ENCODE data around the gene CDH4. TPM values are rescaled to one million over a fixed set of nuclear protein-coding genes. Genes with fewer than 3 reads are reported as not detected.

CDH4 gene
- total RNA-seq, 1 experiment from 2014 or later = 0.12 TPM

DNA sequence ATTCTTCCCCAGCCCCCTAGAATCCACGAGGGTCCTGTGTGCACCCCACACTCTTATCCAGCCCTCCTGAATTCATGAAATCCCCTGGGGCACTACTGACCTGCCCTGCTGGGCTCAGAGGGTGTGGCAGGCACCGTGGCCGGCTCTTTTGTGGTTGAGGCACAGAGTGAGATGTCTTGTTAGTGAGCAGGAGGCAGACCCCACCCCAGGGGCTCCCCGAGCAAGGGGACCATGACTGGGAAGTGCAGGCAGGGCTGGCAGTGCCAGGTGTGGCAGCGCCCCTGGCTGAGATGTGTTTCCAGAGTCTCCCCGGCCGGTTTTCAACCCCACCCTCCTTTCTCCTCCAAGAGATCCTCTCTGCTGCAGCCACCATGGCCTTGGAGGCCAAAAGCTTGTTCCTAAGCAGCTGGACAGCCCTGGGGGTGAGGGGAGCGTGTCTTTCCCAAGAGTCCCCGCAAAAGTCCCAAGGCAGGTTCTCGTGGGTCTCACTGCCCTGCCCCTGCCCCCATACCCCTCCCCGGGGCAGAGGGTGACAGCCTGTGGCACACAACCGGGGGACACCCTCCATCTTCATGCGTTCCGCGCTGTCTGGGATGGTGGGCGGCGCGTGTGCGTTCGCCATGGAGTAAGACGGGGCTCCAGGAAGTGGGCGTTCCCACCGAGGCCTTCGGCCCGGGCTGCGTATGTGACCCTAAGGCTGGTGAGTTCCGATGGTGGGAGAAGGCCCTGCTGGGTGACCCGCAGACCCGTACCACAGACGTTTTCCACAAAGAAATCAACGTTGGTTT is 604.8 kb downstream of the CDH4 start:
- DNase-seq (ENCODE audit: low read depth) = no peak

DNA sequence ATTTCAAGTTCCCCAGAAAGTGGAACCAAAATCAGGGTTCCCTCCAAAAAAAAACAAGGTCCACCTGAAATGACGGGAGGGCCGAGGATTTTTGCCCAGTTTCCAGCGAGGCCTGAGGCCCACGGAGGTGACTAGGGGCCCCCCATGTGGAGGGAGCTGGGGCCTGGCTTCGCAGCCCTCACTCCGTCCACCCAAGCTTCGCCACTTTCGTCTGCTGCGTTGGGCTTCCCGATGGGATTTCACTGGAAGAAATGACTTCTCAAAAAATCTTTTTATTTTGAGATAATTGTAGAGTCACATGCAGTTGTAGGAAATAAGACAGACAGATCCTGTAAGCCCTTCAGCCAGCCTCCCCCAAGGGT is 605.3 kb downstream of the CDH4 start:
- no peak for DNase-seq (ENCODE audit: low read depth)

DNA sequence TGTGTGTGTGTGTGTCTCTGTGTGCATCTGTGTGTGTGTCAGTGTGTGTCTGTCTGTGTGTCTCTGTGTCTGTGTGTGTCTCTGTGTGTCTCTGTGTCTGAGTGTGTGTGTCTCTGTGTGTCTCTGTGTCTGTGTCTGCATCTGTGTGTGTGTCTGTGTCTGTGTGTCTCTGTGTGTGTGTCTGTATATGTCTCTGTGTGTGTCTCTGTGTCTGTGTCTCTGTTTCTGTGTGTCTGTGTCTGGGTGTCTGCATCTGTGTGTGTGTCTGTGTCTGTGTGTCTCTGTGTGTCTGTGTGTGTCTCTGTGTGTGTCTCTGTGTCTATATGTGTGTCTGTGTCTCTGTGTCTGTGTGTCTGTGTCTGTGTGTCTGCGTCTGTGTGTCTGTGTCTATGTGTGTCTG is 605.8 kb downstream of the CDH4 start:
- no peak for DNase-seq (ENCODE audit: low read depth)

DNA sequence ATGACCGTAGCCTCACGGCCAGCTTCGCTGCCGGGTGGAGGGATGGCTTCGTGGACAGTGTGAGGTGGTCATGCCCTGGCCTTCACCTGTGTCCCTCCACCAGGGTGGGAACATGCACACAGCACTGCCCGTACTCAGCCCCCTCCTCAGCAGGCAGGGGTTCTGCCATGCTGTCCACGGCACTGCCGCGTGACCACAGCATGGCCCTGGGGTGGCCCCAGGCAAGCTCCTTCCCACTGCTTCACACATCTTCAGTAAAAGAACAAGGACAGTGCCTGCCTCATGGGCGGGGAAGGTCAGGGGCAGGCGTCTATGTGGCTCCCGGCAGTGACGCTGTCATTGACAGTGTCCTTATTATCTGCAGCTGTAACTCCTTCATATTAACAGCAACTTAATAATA is 607.7 kb downstream of the CDH4 start:
- no peak for DNase-seq (ENCODE audit: low read depth)

DNA sequence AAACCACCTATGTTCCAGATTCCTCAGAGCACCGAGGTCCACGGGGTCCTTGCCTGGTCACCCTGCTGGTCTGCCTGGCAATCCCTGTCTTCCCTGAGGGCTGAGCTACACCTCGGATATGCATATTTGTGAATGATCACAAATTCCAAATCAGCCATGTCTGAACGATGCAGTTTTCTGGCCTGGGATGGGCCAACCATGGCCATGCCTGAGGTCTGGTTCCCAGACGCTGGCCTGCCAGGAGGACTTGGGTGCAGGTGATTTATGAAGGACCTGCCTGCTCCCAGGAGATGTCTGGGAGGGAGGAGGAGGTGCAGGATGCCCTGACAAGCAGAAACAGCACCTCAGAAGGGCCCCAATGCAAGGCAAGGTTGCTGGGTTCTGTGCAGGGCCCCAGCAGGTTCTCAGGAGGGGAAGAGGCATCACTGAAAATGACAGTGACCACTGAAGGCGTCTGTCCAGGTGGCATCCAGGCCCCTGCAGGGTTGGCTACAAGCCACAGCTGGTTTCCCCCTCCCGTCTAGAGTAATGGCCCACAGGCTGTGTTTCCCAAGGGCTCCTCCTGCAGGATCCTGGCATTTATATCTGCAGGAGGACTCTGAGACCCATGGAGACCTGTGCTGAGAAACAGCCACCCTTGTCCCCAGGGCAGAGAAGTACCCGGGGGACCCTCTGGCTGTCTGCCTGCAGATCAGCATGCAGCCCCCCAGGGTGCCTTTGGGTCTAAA is 608.4 kb downstream of the CDH4 start:
- DNase-seq (ENCODE audit: low read depth) = no peak

DNA sequence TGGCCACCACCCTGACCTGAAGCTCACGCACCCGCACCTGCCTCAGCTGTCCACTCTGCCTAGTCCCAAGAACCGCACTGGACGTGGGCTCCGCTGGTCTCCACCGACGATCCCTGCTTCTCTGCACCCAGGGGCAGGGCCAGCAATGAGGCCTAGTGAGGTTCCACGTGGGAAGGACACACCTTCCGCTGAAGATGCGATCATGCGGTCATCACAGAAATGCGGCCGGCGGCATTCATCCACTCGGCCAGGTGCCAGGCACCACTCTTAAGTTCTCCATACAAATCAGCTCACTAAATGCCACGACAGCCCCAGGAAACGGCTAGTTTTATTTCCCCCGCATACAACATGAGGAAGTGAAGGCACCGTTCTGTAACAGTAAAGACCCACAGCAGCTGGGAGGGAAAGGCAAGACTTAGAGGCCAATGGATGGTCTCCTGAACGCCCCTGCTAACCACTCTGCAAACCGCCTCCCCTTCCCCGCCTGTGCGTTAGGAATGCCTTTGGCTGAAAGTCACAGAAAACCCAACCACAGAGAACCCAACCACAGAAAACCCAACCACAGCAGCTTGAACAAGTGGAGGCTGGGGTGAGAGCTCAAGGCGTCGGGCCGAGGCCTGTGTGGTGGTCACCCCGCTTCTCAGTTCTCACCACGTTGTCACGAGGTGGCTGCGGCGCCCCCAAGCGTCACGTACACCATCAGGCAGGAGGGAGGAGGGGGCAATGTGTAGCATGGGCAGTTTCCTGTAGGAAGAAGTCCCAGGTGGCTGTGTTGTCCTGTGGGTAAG is 609.2 kb downstream of the CDH4 start:
- no peak for DNase-seq (ENCODE audit: low read depth)

DNA sequence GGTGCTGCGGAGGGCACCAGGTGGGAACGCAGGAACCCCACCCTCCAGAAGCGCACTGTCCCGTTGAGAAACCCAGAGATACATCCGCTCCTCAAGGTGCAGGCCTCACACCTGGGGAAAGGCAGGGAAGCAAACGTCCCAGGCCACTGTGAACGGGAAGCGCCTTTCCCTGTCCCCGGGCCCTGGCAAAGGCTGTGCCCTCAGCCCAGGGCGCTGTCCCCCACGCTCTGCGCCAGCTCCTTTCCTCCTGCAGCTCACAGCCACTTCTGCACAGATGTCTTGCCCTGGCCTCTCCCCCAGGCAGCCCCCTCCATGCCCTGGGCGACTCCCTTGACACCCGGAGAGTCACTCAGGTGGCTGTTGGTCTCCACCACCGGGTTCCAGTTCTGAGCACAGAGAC is 609.8 kb downstream of the CDH4 start:
- DNase-seq (ENCODE audit: low read depth) = no peak

DNA sequence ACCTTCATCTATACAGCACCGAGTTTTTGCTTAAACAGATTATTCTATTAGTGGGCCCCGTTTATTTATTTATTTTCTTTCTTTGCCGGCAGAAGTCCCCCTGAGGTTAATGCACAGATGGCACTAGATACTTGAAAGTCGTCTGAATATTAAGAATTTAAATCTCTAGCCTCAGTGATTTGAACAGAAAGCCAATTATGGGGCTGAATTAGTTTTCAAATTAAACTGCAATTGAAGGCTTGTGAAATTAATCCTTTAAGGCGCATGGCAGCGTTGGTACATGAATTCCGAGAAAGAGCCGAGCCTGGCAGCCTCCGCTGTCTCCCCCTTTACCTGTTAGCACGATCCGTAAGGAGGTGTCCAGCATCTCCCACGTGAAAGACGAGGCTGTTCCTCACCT is 610.8 kb downstream of the CDH4 start:
- DNase-seq (ENCODE audit: low read depth) = no peak

DNA sequence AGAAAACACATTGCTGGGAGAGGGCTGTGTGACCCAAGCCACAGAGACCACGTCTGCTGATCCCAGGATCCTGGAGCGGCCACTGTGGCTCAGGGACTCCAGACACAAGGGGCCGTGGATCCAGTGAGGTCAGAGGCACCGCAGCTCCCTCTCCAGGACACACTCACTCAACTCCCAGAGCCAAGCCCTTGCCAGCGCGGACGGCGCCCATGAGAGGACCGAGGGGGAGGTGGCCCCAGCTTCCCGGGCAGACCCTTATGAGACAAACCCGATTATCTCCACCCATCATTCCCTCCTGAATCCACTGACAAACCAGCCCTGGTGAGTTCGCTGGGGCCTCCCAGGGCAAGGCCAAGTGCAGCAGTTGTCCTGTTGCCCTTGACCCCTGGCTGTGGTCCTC is 612.4 kb downstream of the CDH4 start:
- no peak for DNase-seq (ENCODE audit: low read depth)

DNA sequence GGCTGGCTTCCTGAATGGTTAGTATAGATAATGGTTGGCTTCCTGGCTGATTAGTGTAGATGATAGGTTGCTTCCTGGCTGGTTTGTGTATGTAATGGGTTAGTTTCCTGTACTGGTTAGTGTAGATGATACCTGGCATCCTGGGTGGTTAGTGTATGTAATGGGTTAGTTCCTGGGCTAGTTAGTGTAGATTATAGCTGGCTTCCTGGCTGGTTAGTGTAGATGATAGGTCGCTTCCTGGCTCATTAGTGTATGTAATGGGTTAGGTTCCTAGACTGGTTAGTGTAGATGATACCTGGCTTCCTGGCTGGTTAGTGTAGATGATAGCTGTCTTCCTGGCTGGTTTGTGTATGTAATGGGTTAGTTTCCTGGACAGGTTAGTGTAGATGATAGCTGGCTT is 613.3 kb downstream of the CDH4 start:
- no peak for DNase-seq (ENCODE audit: low read depth)

DNA sequence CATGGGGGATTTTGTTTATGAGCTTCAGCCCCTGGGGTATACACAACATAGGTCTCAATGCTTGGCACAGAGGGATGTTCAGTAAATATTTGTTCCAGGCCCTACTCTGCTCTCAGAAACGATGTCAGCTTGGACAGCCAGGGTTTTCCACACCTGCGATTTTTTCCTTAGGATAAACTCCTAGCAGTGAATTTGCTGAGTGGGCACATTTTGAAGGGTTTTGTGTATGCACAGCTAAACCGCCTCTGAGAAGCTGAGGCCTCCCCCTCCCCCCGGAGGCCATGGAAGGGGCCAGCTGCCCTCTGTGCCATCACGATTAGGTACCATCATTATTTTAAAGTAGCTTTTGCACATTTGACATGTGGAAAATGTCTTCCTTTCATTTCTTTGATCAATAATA is 614.1 kb downstream of the CDH4 start:
- no peak for DNase-seq (ENCODE audit: low read depth)

DNA sequence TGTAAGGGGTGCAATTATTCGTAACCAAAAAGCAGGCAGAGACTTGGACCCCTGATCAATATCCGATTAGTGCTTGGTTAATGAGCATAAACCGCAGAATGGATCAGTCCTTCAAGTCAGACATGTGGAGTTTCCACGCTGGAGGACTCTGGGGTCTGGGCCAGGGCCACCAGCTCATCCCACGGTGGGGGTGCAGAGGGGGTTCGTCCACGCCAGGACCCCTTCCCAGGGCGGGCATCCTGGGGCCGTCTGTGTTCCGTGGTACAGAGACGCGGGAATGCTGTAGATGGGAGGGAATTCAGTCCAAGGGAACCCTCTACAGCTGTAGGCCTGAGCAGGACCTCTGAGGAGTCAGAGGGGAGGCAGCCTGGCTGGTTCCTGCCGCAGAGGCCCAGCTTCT is 615.9 kb downstream of the CDH4 start:
- no peak for DNase-seq (ENCODE audit: low read depth)

DNA sequence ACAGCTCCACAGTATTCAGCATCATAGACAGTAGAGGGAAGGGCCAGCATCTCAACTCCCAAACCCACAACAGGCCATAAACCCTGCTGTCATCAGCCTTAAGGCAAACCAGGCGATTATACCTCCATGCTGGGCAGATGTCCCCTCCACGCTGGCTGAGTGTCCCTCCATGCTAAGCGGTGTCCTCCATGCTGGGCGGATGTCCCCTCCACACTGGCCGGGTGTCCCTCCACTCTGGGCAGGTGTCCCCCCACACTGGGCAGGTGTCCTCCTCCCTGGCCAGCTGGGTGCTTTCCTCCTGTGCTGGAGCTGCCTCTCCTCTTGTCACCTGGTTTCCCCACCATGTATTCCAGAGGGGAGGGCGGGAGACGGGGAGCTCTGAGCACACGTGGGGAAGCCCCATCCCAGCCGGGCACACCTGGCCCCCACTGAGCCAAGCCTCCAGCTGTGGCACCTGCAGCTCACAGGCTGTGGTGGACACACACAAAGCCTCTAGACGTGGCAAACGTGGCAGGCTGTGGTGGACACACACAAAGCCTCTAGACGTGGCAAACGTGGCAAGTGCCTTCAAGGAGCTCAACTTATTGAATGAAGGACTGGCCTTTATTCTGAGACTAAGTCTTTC is 616.5 kb downstream of the CDH4 start:
- no peak for DNase-seq (ENCODE audit: low read depth)

DNA sequence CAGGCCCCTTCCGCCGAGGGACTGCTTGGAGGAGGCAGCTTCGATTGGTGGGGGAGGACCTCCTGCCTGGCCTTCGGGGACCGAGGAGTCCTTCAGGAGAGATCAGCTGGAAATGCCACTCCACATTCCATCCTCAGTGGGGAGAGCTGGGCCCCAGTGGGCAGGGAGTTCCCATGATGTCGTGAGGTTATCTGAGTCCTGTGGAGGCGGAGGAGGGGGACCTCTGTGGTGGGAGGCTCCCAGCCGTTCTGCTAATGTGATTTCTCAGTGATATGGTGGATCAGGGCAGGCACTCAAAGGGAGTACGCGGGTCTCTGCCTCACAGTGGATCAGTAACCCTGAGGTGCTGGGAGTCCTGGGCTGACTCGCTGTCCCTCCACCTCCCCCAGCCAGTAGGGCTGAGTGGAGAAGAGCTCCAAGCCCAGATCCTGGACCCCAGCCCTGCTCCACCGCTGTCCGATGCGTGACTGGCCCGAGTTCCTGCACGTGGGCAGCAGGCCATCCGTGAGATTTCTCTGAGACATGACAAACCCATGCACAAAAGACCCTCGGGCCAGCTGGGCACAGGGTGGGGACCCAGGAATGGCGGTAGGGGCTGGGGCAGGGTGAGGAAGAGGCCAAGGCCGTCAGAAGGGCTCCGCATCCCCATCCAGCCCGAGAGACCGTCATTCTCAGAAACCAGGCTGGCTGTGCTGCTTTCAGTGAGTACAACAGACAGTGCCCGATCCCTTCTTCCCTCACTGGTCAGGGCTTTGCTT is 617.9 kb downstream of the CDH4 start:
- no peak for DNase-seq (ENCODE audit: low read depth)

DNA sequence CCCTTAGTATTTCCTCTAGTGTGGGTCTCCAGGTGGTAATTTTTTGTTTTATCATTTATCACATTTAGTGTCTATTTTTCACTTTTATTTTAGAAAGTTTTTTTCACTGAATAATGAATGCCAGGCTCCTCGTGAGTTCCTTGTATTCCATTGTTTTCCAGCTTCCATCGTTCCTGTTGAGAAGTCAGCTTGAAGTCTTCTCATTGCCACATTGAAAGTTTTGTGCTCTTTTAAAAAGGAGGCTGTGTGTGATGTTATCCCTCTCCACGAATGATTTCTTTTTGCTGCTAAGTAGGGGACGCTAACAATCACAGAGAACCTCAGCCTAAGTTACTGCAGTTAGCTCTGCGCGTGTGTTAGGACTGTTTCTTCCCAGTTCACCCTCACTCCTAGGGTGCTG is 619.1 kb downstream of the CDH4 start:
- no peak for DNase-seq (ENCODE audit: low read depth)

DNA sequence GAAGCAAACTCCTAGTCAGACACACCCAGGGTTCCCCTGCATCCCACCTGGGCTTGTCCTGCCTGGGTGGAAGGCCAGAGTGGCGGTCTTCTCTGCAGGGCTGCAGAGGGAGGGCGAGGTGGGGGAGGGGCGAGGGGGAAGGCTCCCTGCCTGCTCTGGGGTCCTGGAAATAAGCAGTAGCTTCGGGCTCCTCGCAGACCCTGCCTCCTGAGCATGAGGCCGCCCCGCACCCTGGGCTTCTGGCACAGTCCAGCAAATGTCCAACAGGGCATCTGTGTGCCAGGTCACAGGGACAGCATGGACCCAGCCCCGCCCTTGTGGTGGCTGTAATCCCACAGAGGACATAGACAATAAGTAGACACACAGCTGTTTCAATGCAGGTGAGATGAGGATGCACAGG is 619.9 kb downstream of the CDH4 start:
- DNase-seq (ENCODE audit: low read depth) = no peak

DNA sequence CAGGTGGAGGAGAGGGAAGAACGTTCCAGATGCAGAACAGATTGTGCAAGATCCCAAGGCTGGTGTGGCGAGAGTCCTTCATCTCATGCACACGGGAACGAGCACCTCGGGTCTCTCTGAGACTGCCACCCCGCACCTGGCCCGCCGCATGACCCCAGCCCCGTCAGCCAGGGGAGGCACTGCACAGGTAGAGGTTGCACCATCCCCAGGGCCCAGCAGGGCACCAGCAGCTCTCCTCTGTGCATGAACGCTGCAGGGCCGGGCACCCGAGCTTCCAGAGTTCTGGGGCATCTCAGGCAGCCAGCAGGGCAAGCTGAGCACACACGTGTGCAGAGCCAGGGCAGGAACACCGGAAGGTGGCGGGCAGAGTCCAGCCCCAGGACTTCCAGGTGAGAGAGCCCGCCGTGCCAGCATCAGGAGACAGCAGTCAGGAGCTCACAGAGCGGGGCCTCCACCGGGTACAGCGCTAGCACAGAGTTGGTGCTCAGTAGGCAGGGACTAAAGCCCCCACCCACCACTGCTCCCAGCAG is 620.4 kb downstream of the CDH4 start:
- no peak for DNase-seq (ENCODE audit: low read depth)

DNA sequence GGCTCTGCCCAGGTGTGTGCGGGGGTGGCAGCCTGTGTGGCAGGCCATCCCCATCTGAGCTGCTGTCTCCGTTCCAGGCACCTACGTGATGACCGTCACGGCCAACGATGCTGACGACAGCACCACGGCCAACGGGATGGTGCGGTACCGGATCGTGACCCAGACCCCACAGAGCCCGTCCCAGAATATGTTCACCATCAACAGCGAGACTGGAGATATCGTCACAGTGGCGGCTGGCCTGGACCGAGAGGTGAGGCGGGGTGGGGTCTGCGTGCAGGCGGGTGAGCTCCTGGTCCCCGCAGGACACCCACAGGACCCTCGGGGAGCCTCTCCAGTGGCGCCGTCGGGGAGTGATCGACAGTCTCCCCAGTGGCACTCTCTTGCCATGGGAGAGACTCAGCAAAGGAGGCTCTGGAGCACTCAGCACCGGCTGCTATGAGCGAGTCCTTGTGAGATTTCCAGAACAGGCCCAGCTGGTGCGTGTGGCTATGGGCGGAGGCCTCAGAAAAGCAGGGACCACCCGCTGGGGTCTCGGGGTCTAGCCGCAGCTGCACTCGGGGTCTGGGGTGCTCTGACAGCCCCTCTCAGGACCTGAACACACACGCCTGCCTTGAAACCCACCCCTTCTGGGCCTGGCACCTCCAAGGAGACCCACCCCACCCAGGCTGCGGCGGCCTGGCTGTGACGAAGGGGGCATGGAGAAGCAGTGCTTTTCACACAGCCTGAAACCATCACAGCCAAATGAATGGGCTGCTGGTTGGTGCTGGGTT is 621.8 kb downstream of the CDH4 start:
- no peak for DNase-seq (ENCODE audit: low read depth)

DNA sequence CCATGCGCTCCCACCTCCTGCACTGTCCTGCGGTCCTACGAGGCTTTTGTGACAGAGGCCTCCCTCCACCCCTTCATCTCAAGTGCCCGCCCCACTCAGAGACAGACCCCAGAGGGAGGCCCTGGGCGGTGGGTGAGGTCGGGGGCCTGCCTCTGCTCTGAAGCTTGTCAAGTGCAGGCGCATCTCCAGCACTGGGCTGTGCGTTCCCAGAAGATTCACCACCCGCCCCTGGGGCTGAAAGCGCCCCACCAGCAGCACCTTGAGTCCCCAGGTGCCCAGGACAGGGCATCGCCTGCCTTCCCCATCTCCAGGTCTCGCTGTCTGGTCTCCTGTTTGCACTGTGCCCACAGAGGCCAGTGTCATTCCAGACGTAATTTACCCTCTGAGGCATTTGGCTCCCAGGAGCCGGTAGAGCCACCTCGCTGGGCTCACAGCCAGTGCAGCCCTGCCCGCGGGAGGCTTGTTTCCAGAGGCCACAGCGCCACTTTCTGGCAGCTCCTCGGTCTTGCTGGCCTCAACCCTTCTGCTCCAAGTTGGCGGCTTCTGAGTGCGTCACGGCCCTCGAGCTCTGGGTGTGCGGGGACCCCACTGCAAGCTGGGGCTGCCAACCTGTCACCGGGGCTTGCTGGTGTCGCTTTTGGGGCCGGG is 622.5 kb downstream of the CDH4 start:
- no peak for DNase-seq (ENCODE audit: low read depth)

Measured in RPMI7951 (cell line).